ENCODE results near the gene FASTKD2.

GRCh38 chr2:206836722-206837121 is 71.3 kb downstream of the FASTKD2 start:
- TF ChIP-seq, protein P1, sequence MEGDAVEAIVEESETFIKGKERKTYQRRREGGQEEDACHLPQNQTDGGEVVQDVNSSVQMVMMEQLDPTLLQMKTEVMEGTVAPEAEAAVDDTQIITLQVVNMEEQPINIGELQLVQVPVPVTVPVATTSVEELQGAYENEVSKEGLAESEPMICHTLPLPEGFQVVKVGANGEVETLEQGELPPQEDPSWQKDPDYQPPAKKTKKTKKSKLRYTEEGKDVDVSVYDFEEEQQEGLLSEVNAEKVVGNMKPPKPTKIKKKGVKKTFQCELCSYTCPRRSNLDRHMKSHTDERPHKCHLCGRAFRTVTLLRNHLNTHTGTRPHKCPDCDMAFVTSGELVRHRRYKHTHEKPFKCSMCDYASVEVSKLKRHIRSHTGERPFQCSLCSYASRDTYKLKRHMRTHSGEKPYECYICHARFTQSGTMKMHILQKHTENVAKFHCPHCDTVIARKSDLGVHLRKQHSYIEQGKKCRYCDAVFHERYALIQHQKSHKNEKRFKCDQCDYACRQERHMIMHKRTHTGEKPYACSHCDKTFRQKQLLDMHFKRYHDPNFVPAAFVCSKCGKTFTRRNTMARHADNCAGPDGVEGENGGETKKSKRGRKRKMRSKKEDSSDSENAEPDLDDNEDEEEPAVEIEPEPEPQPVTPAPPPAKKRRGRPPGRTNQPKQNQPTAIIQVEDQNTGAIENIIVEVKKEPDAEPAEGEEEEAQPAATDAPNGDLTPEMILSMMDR (IDR thresholded peaks at IDR 0.05): no peak
- TF ChIP-seq EP300 (IDR thresholded peaks at IDR 0.05): no peak

Data from ovary (tissue), 3 donors.